DMS114 treated with DMSO at 0.1 percent for 48 hours (cell line): ENCODE results near the gene INSM2.

ENCODE experiments used
- DNase-seq: peaks from one replicate; lab custom pipeline; 2025; ENCODE audit not compliant: unreplicated experiment; lab: John Stamatoyannopoulos, UW

INSM2 gene

DNA sequence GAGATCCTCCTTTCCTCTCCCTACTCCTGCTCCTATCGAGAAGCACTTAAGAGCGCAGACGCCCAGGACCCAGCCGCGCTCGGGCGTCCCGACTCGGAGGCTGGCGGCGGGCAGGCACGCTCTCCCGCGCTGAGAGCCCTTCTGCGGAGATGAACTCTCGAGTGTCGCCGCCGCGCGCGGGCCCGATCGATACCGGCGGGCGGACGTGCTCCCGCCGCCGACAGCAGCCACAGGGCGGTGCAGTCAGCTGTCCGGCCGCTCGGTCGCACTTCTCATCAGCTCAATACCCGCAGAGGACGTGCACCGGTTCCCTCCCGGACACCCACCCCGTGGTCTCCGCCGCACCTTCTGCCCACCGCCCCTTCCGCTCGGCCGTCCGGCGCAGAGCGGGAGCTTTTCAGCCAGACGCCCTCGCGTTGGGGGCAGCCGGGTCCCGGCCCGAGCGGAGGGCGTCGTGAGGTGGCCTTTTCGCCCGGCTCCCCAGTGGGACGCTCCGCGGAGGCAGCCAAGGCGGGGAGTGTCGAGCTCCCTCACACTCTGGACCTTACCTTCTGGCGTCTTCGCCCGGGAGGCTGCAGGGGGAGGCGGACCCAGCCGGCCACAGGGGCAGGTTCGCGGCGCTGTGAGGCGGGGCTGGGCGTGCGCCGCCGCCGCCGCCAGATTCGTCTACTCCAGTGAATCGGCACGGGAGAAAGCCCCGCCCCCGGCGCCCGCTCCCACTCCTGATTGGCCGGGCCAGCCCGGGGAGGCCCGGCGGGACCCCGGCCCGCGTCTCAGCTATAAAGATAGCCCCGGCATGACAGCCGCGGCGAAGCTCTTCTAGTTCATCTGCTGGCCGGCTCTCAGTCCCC is at the start of gene INSM2:
INSM2 (plus strand) TSS at position 808 of the 851 bp plus-strand sequence. CDS start 89 bp downstream, outside the sequence.
- DNase-seq, result peak; percentile 57

GRCh38 chr14:35492569-35493014 is 41.4 kb upstream of the INSM2 start:
- no peak for DNase-seq

DNA sequence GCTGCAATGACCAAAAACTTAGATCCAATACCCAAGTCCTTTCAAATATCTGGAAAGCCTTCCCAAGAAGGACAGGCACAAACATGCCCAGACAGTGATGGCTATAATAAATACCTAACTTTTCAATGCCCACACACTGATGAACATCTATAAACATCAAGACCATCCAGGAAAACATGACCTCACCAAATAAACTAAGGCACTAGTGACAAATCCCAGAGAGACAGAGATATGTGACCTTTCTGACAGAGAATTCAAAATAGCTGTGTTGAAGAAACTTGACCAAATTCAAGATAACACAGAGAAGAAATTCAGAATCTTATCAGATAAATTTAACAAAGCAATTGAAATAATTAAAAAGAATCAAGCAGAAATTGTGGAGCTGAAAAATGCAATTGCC is 38.7 kb upstream of the INSM2 start:
- DNase-seq, result no peak

DNA sequence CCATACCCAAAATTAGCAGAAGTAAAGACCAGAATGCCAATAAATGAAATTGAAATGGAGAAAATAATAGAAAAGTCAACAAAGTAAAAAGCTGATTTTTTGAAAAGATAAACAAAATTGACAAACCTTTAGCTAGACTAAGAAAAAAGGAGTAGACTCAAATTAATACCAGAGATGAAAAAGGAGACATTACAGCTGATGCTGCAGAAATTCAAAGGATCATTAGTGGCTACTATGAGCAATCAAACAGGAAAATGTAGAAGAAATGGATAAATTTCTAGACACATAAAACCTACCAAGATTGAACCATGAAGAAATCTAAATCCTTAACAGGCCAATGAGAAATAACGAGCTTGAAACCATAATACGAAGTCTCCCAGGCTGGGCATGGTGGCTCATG is 34.8 kb upstream of the INSM2 start:
- DNase-seq, result no peak

GRCh38 chr14:35503646-35504045 is 30.3 kb upstream of the INSM2 start:
- no peak for DNase-seq

DNA sequence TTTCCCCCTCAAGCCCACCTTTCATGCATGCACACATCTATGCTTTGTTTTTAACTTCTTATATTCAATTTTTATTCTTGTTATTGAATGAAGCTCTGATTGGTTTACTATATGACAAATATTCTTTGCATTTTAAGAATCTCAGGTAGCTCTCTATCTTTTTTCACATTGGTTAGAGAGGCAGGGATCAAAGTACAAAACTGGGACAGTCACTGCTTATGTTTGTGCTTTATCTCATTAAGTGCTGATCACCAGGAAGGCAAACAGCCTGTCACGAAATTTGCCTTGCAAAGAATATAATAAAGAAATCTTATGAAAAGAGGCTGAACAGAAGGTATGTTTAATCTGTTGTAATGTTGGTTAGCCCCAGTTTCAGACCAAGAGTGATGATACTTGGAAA is 29.7 kb upstream of the INSM2 start:
- no peak for DNase-seq

GRCh38 chr14:35506461-35506860 is 27.5 kb upstream of the INSM2 start:
- DNase-seq, result no peak

DNA sequence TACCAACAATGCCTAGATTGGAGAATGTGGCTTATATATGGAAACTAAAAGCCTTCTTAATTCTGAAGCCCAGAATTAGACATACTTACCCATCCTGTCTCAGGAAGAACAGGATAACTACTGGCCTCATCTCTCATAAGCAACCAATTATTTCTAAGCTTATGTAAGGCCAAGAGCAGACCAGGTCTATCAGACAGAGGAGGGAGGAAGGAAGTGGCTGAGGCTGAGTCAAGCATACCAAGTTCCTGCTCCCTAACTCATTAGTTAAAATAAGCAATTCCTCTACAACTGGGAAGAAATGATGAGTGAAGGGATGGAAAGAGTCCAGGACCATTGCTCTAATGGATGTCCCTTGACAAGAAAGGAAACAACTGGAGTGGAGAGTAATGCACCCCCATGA is 27.0 kb upstream of the INSM2 start:
- DNase-seq, result no peak

DNA sequence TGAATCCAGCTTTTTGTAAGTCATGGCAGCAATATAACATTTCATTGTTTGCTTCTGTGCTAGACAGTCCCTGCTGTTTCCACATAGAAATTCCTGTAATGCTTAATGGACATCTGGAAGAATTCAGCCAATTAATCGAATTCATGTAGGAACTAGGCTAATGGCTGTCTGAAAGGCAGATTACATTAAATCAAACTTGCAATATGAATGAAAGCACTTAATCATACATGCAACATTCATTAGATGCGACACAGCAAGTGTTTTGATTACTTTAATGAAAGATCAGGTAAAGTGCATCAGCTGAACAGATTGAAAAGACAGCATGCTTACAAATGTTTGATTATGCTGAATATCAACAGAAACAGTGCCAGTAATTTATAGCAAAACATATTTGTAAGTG is 24.1 kb upstream of the INSM2 start:
- DNase-seq, result no peak

GRCh38 chr14:35512765-35513164 is 21.2 kb upstream of the INSM2 start:
- no peak for DNase-seq

GRCh38 chr14:35515916-35516315 is 18.0 kb upstream of the INSM2 start:
- no peak for DNase-seq

DNA sequence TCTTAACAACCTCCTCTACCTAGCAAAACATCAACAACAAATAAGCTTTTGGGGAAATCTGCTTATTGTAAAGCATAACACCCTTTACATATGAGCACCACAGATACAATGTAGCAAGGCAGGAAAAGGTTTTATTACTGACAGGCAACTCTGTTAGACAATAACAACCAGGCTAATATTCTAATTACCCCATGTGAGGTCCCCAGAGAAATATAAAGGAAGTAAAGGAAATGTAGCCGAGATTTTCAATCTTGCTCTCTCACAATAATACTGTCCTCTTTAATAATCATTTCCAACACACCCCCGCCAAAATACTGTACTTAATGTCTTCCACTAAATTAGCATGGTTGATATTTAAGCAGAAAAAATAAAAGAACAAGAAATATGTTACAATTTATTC is 14.0 kb upstream of the INSM2 start:
- no peak for DNase-seq

- no peak for DNase-seq
Measured at GRCh38 chr14:35525695-35526094, 8.3 kb upstream of the INSM2 start.

DNA sequence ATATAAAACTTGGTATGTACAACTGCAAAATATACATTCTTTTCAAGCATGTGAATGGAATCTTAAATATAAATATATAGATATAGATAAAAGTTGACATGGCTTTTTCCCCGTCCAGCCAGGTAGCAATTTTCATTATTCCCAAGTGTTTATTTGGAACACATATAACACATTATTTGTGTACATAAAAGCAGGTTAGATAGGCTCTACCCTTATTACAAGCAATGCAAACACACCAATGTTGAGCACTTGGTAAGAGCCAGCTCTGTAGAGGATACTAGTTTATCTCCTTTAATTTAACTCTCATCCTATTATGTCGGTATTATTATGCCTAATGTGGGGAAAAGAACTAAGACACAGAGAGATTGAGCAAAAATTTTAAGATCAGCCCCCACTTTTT is 7.0 kb upstream of the INSM2 start:
- no peak for DNase-seq

GRCh38 chr14:35531960-35532747 is 1.8 kb upstream of the INSM2 start:
- DNase-seq, result no peak

DNA sequence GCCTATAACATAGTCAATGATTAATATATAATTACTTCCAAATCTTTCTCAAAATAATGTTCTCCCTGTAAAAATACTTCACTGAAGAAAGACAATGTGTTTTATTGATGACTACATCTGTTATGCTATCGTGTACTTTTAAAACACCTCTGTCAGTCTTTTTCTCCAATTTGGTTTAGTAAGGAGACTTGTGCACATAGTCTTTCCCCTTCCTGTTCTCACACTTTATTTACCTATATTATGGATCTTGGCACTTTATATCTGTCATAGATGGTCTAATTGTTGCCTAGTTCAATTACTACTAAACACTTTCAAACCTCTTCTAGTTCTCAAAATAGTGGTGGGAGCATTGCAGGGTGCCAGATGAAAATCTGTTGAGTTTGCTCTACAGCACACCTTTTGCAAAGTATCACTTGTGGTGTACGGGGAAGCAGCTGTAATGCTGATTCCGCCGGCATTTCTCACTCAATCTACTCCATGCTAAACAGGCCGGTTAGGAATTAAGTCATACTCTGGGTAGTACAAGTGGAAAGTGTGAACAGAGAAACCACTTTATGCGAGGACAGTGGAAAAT is 1.1 kb upstream of the INSM2 start:
- no peak for DNase-seq

GRCh38 chr14:35534208-35534872 is 376 bp downstream of the INSM2 start:
- no peak for DNase-seq

DNA sequence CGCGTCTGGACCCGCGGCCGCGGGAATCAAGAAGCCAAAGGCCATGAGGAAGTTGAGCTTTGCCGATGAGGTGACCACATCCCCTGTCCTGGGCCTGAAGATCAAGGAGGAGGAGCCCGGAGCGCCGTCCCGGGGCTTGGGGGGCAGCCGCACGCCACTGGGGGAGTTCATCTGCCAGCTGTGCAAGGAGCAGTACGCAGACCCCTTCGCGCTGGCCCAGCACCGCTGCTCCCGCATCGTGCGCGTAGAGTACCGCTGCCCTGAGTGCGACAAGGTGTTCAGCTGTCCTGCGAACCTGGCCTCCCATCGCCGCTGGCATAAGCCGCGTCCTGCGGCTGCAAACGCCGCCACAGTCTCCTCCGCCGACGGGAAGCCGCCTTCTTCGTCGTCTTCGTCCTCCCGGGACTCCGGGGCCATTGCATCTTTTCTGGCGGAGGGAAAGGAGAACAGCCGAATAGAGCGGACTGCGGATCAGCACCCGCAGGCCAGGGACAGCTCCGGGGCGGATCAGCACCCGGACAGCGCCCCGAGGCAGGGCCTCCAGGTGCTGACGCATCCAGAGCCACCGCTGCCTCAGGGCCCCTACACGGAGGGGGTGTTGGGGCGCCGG is 1.0 kb downstream of the INSM2 start:
- peak; percentile 5 for DNase-seq

DNA sequence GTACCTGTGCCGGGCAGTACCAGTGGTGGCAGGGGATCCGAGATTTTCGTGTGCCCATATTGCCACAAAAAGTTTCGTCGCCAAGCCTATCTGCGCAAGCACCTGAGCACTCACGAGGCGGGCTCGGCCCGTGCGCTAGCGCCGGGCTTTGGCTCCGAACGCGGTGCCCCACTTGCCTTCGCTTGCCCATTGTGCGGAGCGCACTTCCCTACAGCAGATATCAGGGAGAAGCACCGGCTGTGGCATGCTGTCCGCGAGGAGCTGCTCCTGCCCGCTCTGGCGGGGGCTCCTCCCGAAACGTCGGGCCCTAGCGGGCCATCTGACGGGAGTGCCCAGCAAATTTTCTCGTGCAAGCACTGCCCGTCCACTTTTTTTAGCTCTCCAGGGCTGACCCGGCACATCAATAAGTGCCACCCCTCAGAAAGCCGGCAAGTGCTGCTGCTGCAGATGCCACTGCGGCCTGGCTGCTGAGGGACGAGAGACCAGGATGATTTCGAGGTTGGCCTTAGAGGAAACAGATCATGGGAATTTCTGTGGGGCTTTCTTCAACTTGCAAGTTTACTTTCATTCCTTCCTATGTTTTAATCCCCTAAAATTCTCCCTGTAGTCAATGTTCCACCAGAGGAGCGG is 1.6 kb downstream of the INSM2 start:
- no peak for DNase-seq

GRCh38 chr14:35539969-35540368 is 6.0 kb downstream of the INSM2 start:
- no peak for DNase-seq
